H9 (cell line): Measurements from ENCODE around the gene ANKRD11. TPM values are rescaled to one million over a fixed set of nuclear protein-coding genes. Genes with fewer than 3 reads are reported as not detected.

Source experiments
- DNase-seq: peaks from one replicate; pipeline ENCODE4 v3.0.0-alpha.2; 2017
- H2AFZ ChIP-seq: one replicate; pipeline ENCODE4 v1.6.1; 2013; ENCODE audit warnings: mild to moderate bottlenecking, low read length, control low read depth, moderate library complexity
- H2AK5ac ChIP-seq: 2 replicates; pipeline ENCODE4 v1.6.1; 2013; ENCODE audit warnings: low read length, control low read depth, mixed read lengths; ENCODE audit not compliant: insufficient read length
- H2BK120ac ChIP-seq: one replicate; pipeline ENCODE4 v1.6.1; 2013; ENCODE audit warnings: low read depth, mild to moderate bottlenecking, low read length, control low read depth, inconsistent platforms; ENCODE audit not compliant: poor library complexity, severe bottlenecking
- H2BK12ac ChIP-seq: 2 replicates; pipeline ENCODE4 v1.6.1; 2013; ENCODE audit warnings: low read length, control low read depth, mixed read lengths, low read depth; ENCODE audit not compliant: insufficient read length
- H2BK15ac ChIP-seq: 2 replicates; pipeline ENCODE4 v1.6.1; 2013; ENCODE audit warnings: low read depth, low read length, control low read depth
- H2BK20ac ChIP-seq: one replicate; pipeline ENCODE4 v1.6.1; 2013; ENCODE audit warnings: low read depth, mild to moderate bottlenecking, low read length, control low read depth, inconsistent platforms; ENCODE audit not compliant: poor library complexity, severe bottlenecking
- H2BK5ac ChIP-seq: 2 replicates; pipeline ENCODE4 v1.6.1; 2013; ENCODE audit warnings: low read length, control low read depth, mixed read lengths; ENCODE audit not compliant: insufficient read length
- H3K14ac ChIP-seq: 2 replicates; pipeline ENCODE4 v1.6.1; 2013; ENCODE audit warnings: low read length, control low read depth; ENCODE audit not compliant: insufficient read depth
- H3K18ac ChIP-seq: 2 replicates; pipeline ENCODE4 v1.6.1; 2013; ENCODE audit warnings: low read depth, mild to moderate bottlenecking, mixed read lengths, low read length, control low read depth; ENCODE audit not compliant: insufficient read length
- H3K23ac ChIP-seq: 2 replicates; pipeline ENCODE4 v1.6.1; 2013; ENCODE audit warnings: low read length, control low read depth, mixed read lengths, low read depth; ENCODE audit not compliant: insufficient read length
- H3K23me2 ChIP-seq: 2 replicates; pipeline ENCODE4 v1.6.1; 2013; ENCODE audit warnings: low read depth, mild to moderate bottlenecking, mixed read lengths, low read length, control low read depth; ENCODE audit not compliant: insufficient read length, poor library complexity, severe bottlenecking
- H3K27ac ChIP-seq: 2 replicates; pipeline ENCODE4 v1.5.1; 2013; ENCODE audit warnings: low read length, control low read depth, mixed read lengths, low read depth; ENCODE audit not compliant: insufficient read length
- H3K27me3 ChIP-seq: 2 replicates; pipeline ENCODE4 v1.6.1; 2013; ENCODE audit warnings: low read length, control low read depth, inconsistent platforms; ENCODE audit not compliant: insufficient read depth
- H3K4ac ChIP-seq: 2 replicates; pipeline ENCODE4 v1.6.1; 2013; ENCODE audit warnings: low read depth, mild to moderate bottlenecking, control low read depth, inconsistent platforms, low read length, moderate library complexity
- H3K4me1 ChIP-seq: 2 replicates; pipeline ENCODE4 v1.6.1; 2013; ENCODE audit warnings: low read length, control low read depth, inconsistent platforms; ENCODE audit not compliant: insufficient read depth
- H3K4me2 ChIP-seq: 2 replicates; pipeline ENCODE4 v1.6.1; 2013; ENCODE audit warnings: low read length, control low read depth, mixed read lengths; ENCODE audit not compliant: insufficient read length, insufficient read depth
- H3K56ac ChIP-seq: 2 replicates; pipeline ENCODE4 v1.6.1; 2013; ENCODE audit warnings: low read depth, mild to moderate bottlenecking, mixed read lengths, low read length, control low read depth; ENCODE audit not compliant: insufficient read length
- H3K79me1 ChIP-seq: 2 replicates; pipeline ENCODE4 v1.6.1; 2013; ENCODE audit warnings: low read depth, mild to moderate bottlenecking, moderate library complexity, low read length, control low read depth, inconsistent platforms; ENCODE audit not compliant: insufficient read depth, poor library complexity, severe bottlenecking
- H3K79me2 ChIP-seq: 2 replicates; pipeline ENCODE4 v1.6.1; 2013; ENCODE audit warnings: low read length, control low read depth, inconsistent platforms; ENCODE audit not compliant: insufficient read depth
- H3K9ac ChIP-seq: 2 replicates; pipeline ENCODE4 v1.6.1; 2013; ENCODE audit warnings: low read length, control low read depth, mixed read lengths; ENCODE audit not compliant: insufficient read length; ENCODE audit errors: extremely low read depth
- H3K9me3 ChIP-seq: one replicate; pipeline ENCODE4 v1.6.1; 2013; ENCODE audit warnings: low read depth, low read length, inconsistent platforms; ENCODE audit not compliant: control insufficient read depth
- H3T11ph ChIP-seq: one replicate; pipeline ENCODE4 v1.6.1; 2013; ENCODE audit warnings: mild to moderate bottlenecking, low read length, control low read depth, inconsistent platforms
- H4K20me1 ChIP-seq: one replicate; pipeline ENCODE4 v1.6.1; 2013; ENCODE audit not compliant: control insufficient read depth, insufficient read length, insufficient read depth
- H4K5ac ChIP-seq: 2 replicates; pipeline ENCODE4 v1.6.1; 2013; ENCODE audit warnings: low read depth, mild to moderate bottlenecking, mixed read lengths, low read length, control low read depth; ENCODE audit not compliant: insufficient read length
- H4K8ac ChIP-seq: replicated peaks from 2 replicates; pipeline ENCODE4 v1.6.1; 2013; ENCODE audit warnings: low read length, control low read depth, mixed read lengths, low read depth; ENCODE audit not compliant: insufficient read length
- H4K91ac ChIP-seq: 2 replicates; pipeline ENCODE4 v1.6.1; 2013; ENCODE audit warnings: low read depth, mild to moderate bottlenecking, moderate library complexity, mixed read lengths, low read length, control low read depth; ENCODE audit not compliant: insufficient read length
- H3K27ac Mint-ChIP-seq, 3 experiments: 2 replicates in 2 of 3; 3 replicates in 1 of 3; pipeline ENCODE4 v1.8.0; 2020 to 2021; ENCODE audit warnings: mixed read lengths in 3 of 3, mild to moderate bottlenecking in 1 of 3, moderate library complexity in 1 of 3
- H3K27me3 Mint-ChIP-seq: 2 replicates; pipeline ENCODE4 v1.8.0; 2021; ENCODE audit warnings: low read depth, mild to moderate bottlenecking, moderate library complexity, mixed read lengths
- H3K36me3 Mint-ChIP-seq, 3 experiments: 2 replicates in 2 of 3; 3 replicates in 1 of 3; pipeline ENCODE4 v1.8.0; 2020 to 2021; ENCODE audit warnings: low read depth in 3 of 3, mixed read lengths in 3 of 3; ENCODE audit not compliant: insufficient read depth in 1 of 3
- H3K4me1 Mint-ChIP-seq, 2 experiments: 2 replicates each; pipeline ENCODE4 v1.8.0; 2020; ENCODE audit warnings: mixed read lengths in 2 of 2
- H3K4me3 Mint-ChIP-seq, 2 experiments: 2 replicates in 1 of 2; 3 replicates in 1 of 2; pipeline ENCODE4 v1.8.0; 2020 to 2021; ENCODE audit warnings: mild to moderate bottlenecking in 2 of 2, mixed read lengths in 2 of 2, moderate library complexity in 1 of 2
- H3K9me3 Mint-ChIP-seq, 2 experiments: 2 replicates in 1 of 2; 3 replicates in 1 of 2; pipeline ENCODE4 v1.8.0; 2020; ENCODE audit warnings: mild to moderate bottlenecking in 2 of 2, mixed read lengths in 2 of 2, moderate library complexity in 1 of 2
- CTCF ChIP-seq: fragments of 200-600 bp; sonication (generic); conservative IDR thresholded peaks from 3 replicates; pipeline ENCODE4 v1.8.0; 2021; ENCODE audit warnings: antibody characterized with exemption, mild to moderate bottlenecking
- WGBS: extraction: QIAGEN DNeasy Blood & Tissue Kit; methylation state at CpG from one replicate; pipeline ENCODE4 v1.1.7; 2013; ENCODE audit warnings: missing lambda C conversion rate, low lambda C conversion rate, mixed read lengths; ENCODE audit not compliant: insufficient read length; ENCODE audit errors: extremely low coverage; 5-methylcytosine and 5-hydroxymethylcytosine counted together
- total RNA-seq: library from RNA; stranded (reverse); gene quantifications from 2 replicates; pipeline ENCODE4 v1.2.1, GENCODE V29; 2021

The ANKRD11 gene
- total RNA-seq, 1 experiment from 2014 or later, result 181 TPM

- no peaks in the 10 kb centered on the region; the same call in 1 of the 2 replicates for H3K79me2 ChIP-seq
- no peak overlapping the region for H3K4me2 ChIP-seq
- no peak overlapping the region for H3K56ac ChIP-seq
- no peak overlapping the region for H2AFZ ChIP-seq
- no peak overlapping the region for H4K91ac ChIP-seq
- H2BK15ac ChIP-seq, result no peak overlapping the region
- H3K4me1 ChIP-seq, result peaks cover 19% of the 10 kb centered on the region; the same call in 1 of the 2 replicates
- H2BK5ac ChIP-seq, result no peak overlapping the region
- H3K18ac ChIP-seq, result no peak overlapping the region
- no peak for TF ChIP-seq CTCF
- H3K4ac ChIP-seq, result no peak overlapping the region
- DNase-seq, result no peak
- H4K8ac ChIP-seq, result no peak overlapping the region
- H2AK5ac ChIP-seq, result no peak overlapping the region
- H3K23me2 ChIP-seq, result no peaks in the 10 kb centered on the region
- no peak overlapping the region for H2BK120ac ChIP-seq
- no peaks in the 10 kb centered on the region; a peak in 1 of 5 replicates for H3K9me3 Mint-ChIP-seq
- no peak overlapping the region for H3K9ac ChIP-seq
- H3K79me1 ChIP-seq, result no peaks in the 10 kb centered on the region
- H3K4me1 Mint-ChIP-seq, result peaks cover 65 to 78% of the 10 kb centered on the region in 2 experiments
- no peak overlapping the region for H3K27ac ChIP-seq
- no peak overlapping the region for H2BK12ac ChIP-seq
- no peaks in the 10 kb centered on the region for H3K27me3 ChIP-seq
- peaks cover 9 to 11% (median 10%) of the 10 kb centered on the region in 3 experiments for H3K36me3 Mint-ChIP-seq
- H3T11ph ChIP-seq, result no peak overlapping the region
- no peaks in the 10 kb centered on the region; the same call in 1 of the 2 replicates for H3K27me3 Mint-ChIP-seq
- no peak overlapping the region for H3K23ac ChIP-seq
- H4K5ac ChIP-seq, result no peak overlapping the region
- peak overlapping the region in 1 of 2 experiments; percentile 40; a peak in 1 of 5 replicates for H3K4me3 Mint-ChIP-seq
- H3K9me3 ChIP-seq, result no peaks in the 10 kb centered on the region
- no peak overlapping the region for H2BK20ac ChIP-seq
- no peak overlapping the region; the same call in 1 of the 2 replicates for H3K14ac ChIP-seq
- H4K20me1 ChIP-seq, result no peaks in the 10 kb centered on the region
- H3K27ac Mint-ChIP-seq, result peak overlapping the region in 2 of 3 experiments; percentile 49 to 86; a peak in 3 of 7 replicates
- no CpG with 5 or more reads among the region's 24 CpGs for WGBS
Measured at GRCh38 chr16:89295071-89295900, 195.1 kb downstream of the ANKRD11 start.
